ENCODE data around the gene UHRF1.
"Not testable (repeated sequence)": the region's sequence is repeated elsewhere in the genome, so short reads cannot be mapped to it uniquely, and the experiment has no call there.

Gene UHRF1

GRCh38 chr19:4900879-4901278, 8.4 kb upstream of the UHRF1 start:
- DNase-seq (ENCODE audit: low read depth in 2 of 2): not testable (repeated sequence)

GRCh38 chr19:4902796-4903195, 6.5 kb upstream of the UHRF1 start, which contains the start of gene ARRDC5:
TSS of gene ARRDC5 (minus strand) at chr19:4902896. CDS start at chr19:4902825, 71 bp downstream.
- no peak for DNase-seq (ENCODE audit: low read depth in 2 of 2)

- no peak for DNase-seq (ENCODE audit: low read depth in 2 of 2)
Observed at GRCh38 chr19:4904481-4904880, 4.8 kb upstream of the UHRF1 start.

- no peak for DNase-seq (ENCODE audit: low read depth in 2 of 2)
Observed at GRCh38 chr19:4906963-4907362, 2.3 kb upstream of the UHRF1 start.

- no peak for DNase-seq (ENCODE audit: low read depth in 2 of 2)
Observed at GRCh38 chr19:4908360-4908759, 941 bp upstream of the UHRF1 start.

- no peak for DNase-seq (ENCODE audit: low read depth in 2 of 2)
Observed at GRCh38 chr19:4908781-4909155, 533 bp upstream of the UHRF1 start.

GRCh38 chr19:4909897-4910593, 744 bp downstream of the UHRF1 start:
- peak; percentile 82 to 85 for DNase-seq (ENCODE audit: low read depth in 2 of 2)

- DNase-seq (ENCODE audit: low read depth in 2 of 2): no peak
Observed at GRCh38 chr19:4910594-4911281, 1.4 kb downstream of the UHRF1 start.

- no peak for DNase-seq (ENCODE audit: low read depth in 2 of 2)
Observed at GRCh38 chr19:4911314-4911713, 2.0 kb downstream of the UHRF1 start.

GRCh38 chr19:4911786-4912672, 2.7 kb downstream of the UHRF1 start:
- DNase-seq (ENCODE audit: low read depth in 2 of 2): peak in 1 of 2 donors; percentile 37

- peak in 1 of 2 donors; percentile 14 for DNase-seq (ENCODE audit: low read depth in 2 of 2)
Observed at GRCh38 chr19:4913996-4914735, 4.9 kb downstream of the UHRF1 start.

GRCh38 chr19:4914736-4915501, 5.6 kb downstream of the UHRF1 start:
- peak in 1 of 2 donors; percentile 74 for DNase-seq (ENCODE audit: low read depth in 2 of 2)

GRCh38 chr19:4916292-4917082, 7.2 kb downstream of the UHRF1 start:
- peak in 1 of 2 donors; percentile 10 for DNase-seq (ENCODE audit: low read depth in 2 of 2)

- no peak for DNase-seq (ENCODE audit: low read depth in 2 of 2)
Observed at GRCh38 chr19:4922530-4923275, 13.4 kb downstream of the UHRF1 start.

GRCh38 chr19:4923276-4923747, 14.0 kb downstream of the UHRF1 start:
- no peak for DNase-seq (ENCODE audit: low read depth in 2 of 2)

- no peak for DNase-seq (ENCODE audit: low read depth in 2 of 2)
Observed at GRCh38 chr19:4929186-4929585, 19.9 kb downstream of the UHRF1 start.

- no peak for DNase-seq (ENCODE audit: low read depth in 2 of 2)
Observed at GRCh38 chr19:4930664-4931063, 21.4 kb downstream of the UHRF1 start.

GRCh38 chr19:4932711-4933110, 23.4 kb downstream of the UHRF1 start:
- no peak for DNase-seq (ENCODE audit: low read depth in 2 of 2)

- DNase-seq (ENCODE audit: low read depth in 2 of 2): no peak
Observed at GRCh38 chr19:4933528-4933927, 24.2 kb downstream of the UHRF1 start.

Measured in stimulated activated CD8-positive, alpha-beta memory T cell treated with anti-CD3 and anti-CD28 coated beads, Interleukin-15, amount 100 ng/mL, for 4 hours (primary cell).